PC-3 (cell line): ENCODE results near the gene IWS1. TPM values are rescaled to one million over a fixed set of nuclear protein-coding genes. Genes with fewer than 3 reads are reported as not detected.
A peak's percentile ranks its signal among the peaks of the same experiment; 100 is the strongest.
"Not testable (repeated sequence)": the region's sequence is repeated elsewhere in the genome, so short reads cannot be mapped to it uniquely, and the experiment has no call there.

Experiments used
- ATAC-seq: fragments of 200-7000 bp; cut with Tn5 transposase; 2 replicates; pipeline ENCODE4 v1.9.1; 2020; ENCODE audit warnings: mild to moderate bottlenecking, moderate library complexity
- BruUV-seq: library from RNA; stranded (reverse); fragments of 400-500 nt; replicated peaks from 2 replicates; lab custom pipeline; 2021; lab: Mats Ljungman, UMichigan
- CTCF ChIA-PET: fragments of 300-600 bp; sonication (Branson Sonifier 250); formaldehyde crosslinking; loops from one replicate; lab custom pipeline; 2022; ENCODE audit warnings: antibody characterized with exemption; lab: Charles Lee
- POLR2A ChIA-PET: fragments of 300-600 bp; sonication (Branson Sonifier 250); formaldehyde crosslinking; loops from one replicate; lab custom pipeline; 2022; ENCODE audit warnings: antibody characterized with exemption; ENCODE audit not compliant: unreplicated experiment; lab: Charles Lee
- DNase-seq: peaks from one replicate; pipeline ENCODE4 v3.0.0-alpha.2; 2015
- H2AFZ ChIP-seq: fragments of 300-600 bp; sonication (generic); 2 replicates; pipeline ENCODE4 v1.6.0; 2016; ENCODE audit warnings: antibody characterized with exemption, low read length
- H3F3A ChIP-seq: fragments of 300-600 bp; sonication (generic); one replicate; pipeline ENCODE4 v1.6.0; 2017; ENCODE audit warnings: antibody characterized with exemption, low read length, control low read depth, mild to moderate bottlenecking; ENCODE audit not compliant: unreplicated experiment
- H3K27ac ChIP-seq: fragments of 300-600 bp; sonication (generic); 2 replicates; pipeline ENCODE4 v1.5.1; 2016; ENCODE audit warnings: mild to moderate bottlenecking, low read length
- H3K27me3 ChIP-seq: fragments of 300-600 bp; sonication (generic); 2 replicates; pipeline ENCODE4 v1.6.1; 2016; ENCODE audit warnings: low read length, mixed read lengths
- H3K36me3 ChIP-seq: fragments of 300-600 bp; sonication (generic); 2 replicates; pipeline ENCODE4 v1.6.1; 2016; ENCODE audit warnings: low read depth, mixed run types, low read length, mixed read lengths
- H3K4me1 ChIP-seq: fragments of 300-600 bp; sonication (generic); 2 replicates; pipeline ENCODE4 v1.5.1; 2016; ENCODE audit warnings: low read length; ENCODE audit not compliant: insufficient read depth
- H3K4me2 ChIP-seq: fragments of 300-600 bp; sonication (generic); 2 replicates; pipeline ENCODE4 v1.6.0; 2016; ENCODE audit warnings: low read length
- H3K4me3 ChIP-seq: fragments of 300-600 bp; sonication (generic); 2 replicates; pipeline ENCODE4 v1.5.1; 2016; ENCODE audit warnings: mild to moderate bottlenecking, low read length, mixed read lengths
- H3K79me2 ChIP-seq: fragments of 300-600 bp; sonication (generic); 2 replicates; pipeline ENCODE4 v1.6.1; 2017; ENCODE audit warnings: low read length, mixed read lengths
- H3K9ac ChIP-seq: fragments of 300-600 bp; sonication (generic); 2 replicates; pipeline ENCODE4 v1.6.0; 2016; ENCODE audit warnings: mild to moderate bottlenecking, low read length
- H3K9me2 ChIP-seq: fragments of 300-600 bp; sonication (generic); replicated peaks from 2 replicates; pipeline ENCODE4 v1.6.1; 2016; ENCODE audit warnings: mixed run types, low read length, mixed read lengths
- H3K9me3 ChIP-seq: fragments of 300-600 bp; sonication (generic); 2 replicates; pipeline ENCODE4 v1.6.1; 2016; ENCODE audit warnings: low read length, mixed read lengths
- H4K20me1 ChIP-seq: fragments of 300-600 bp; sonication (generic); 2 replicates; pipeline ENCODE4 v1.6.1; 2016; ENCODE audit warnings: low read length, mixed read lengths
- EZH2 ChIP-seq: fragments of 300-600 bp; sonication (generic); IDR thresholded peaks from one replicate; pipeline ENCODE4 v1.6.1; 2017; ENCODE audit warnings: antibody characterized with exemption, mild to moderate bottlenecking, low read length; ENCODE audit not compliant: unreplicated experiment
- EZH2phosphoT487 ChIP-seq: fragments of 300-600 bp; sonication (generic); IDR thresholded peaks from 2 replicates; pipeline ENCODE4 v1.6.1; 2018; ENCODE audit warnings: mild to moderate bottlenecking, antibody characterized with exemption, low read length, borderline replicate concordance
- intact Hi-C: fragments of 100-400 bp; cut with micrococcal nuclease; formaldehyde crosslinking; loops from 2 replicates; pipeline ENCODE4 v1.9.0; 2023
- total RNA-seq: library from RNA; depleted of rRNA; stranded (reverse); fragments of >200 nt; gene quantifications from 2 replicates; pipeline ENCODE4 v1.2.3, GENCODE V29; 2014
- TF ChIP-seq, protein P1 (sequence below): fragments of 300-600 bp; sonication (generic); conservative IDR thresholded peaks from 2 replicates; pipeline ENCODE4 v1.5.1; 2017; ENCODE audit warnings: antibody characterized with exemption, low read depth, mild to moderate bottlenecking, low read length

IWS1 gene
- total RNA-seq, 1 experiment from 2014 or later = 51.4 TPM

DNA sequence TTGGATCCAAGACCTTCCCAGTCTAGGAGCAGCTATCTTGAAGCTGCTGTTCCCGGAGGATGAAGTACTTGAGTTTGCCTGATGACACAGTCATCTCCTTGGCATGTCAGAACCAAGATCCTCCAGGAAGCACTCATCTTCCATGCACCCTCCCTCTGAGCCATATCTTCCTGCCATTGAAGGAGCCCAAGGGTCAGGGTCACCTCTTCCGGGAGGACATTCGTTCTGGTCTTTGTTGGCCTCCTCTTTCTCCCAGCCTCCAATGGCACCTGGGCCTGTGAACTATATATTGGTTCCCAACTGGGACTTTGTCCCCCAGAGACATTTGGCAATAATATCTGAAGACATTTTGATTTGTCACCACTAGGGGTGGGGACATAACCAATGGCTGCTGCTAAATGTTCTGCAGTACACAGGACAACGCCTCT is 4.9 kb upstream of the IWS1 start:
- BruUV-seq = no TSS peak
- Histone ChIP-seq H3K27me3 (no peaks in the 10 kb centered on the region), H3K79me2 (peaks cover 1% of the 10 kb centered on the region), H4K20me1 (no peaks in the 10 kb centered on the region), H3F3A (no peaks in the 10 kb centered on the region), H3K27ac (peak overlapping the region; percentile 45), H3K36me3 (no peaks in the 10 kb centered on the region), H3K9ac (no peak overlapping the region), H3K9me3 (no peaks in the 10 kb centered on the region), H3K9me2 (peaks cover 6% of the 10 kb centered on the region; the same call in 1 of the 2 replicates), H3K4me1 (peaks cover 29% of the 10 kb centered on the region), H3K4me2 (0 out of 2 replicates have a peak overlapping the region, but pooled peaks have one; percentile 12), H3K4me3 (no peak overlapping the region), H2AFZ (no peak overlapping the region)
- no peak for ATAC-seq
- ChIA-PET POLR2A (no interaction called here), CTCF (no interaction called here)
- DNase-seq = peak; percentile 31
- no peak for TF ChIP-seq EZH2
- no peak for TF ChIP-seq EZH2phosphoT487
- TF ChIP-seq, protein P1, sequence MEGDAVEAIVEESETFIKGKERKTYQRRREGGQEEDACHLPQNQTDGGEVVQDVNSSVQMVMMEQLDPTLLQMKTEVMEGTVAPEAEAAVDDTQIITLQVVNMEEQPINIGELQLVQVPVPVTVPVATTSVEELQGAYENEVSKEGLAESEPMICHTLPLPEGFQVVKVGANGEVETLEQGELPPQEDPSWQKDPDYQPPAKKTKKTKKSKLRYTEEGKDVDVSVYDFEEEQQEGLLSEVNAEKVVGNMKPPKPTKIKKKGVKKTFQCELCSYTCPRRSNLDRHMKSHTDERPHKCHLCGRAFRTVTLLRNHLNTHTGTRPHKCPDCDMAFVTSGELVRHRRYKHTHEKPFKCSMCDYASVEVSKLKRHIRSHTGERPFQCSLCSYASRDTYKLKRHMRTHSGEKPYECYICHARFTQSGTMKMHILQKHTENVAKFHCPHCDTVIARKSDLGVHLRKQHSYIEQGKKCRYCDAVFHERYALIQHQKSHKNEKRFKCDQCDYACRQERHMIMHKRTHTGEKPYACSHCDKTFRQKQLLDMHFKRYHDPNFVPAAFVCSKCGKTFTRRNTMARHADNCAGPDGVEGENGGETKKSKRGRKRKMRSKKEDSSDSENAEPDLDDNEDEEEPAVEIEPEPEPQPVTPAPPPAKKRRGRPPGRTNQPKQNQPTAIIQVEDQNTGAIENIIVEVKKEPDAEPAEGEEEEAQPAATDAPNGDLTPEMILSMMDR = no peak
- intact Hi-C loops = no loop called here

DNA sequence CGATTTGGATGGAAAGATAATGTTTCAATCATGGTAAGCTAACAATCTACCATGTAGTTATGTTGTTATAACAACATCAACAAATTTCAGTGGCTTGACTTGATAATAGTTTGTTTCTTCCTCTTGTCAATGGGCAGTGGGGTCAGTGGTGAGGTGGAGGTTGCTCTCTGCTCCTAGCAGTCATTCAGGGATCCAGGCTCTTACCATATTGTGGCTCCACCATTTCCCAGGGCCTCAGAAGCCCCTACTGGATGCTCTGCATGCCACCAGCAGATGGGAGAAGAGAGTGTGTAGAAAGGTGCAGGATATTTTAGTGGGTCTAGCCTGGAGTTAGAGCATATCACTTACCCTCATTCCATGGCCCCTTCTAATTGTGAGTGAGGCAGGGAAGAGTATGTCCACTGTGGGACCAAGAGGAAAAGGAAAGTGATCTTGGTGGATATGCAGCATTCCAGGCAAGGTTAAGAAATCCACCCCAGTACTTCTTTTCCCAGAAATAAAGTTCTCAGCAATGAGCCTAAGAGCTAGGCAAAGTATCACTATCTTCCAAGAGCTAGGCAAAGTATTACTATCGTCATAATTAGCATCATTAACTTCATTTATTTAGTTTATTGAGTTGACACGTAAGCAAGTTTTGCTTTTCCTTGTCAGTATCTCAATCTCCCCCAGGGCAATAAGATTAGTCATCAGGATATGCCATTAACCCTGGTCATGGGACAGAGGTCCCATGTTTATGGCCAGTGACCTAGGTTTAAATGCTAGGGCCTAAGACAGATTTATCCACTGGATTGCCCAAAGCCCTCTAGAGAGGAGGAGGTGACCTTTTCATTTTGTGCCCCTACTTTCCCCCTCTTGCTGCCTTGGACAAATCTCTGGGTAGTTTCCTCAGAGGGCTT is 4.2 kb upstream of the IWS1 start:
- Histone ChIP-seq H3K9me3 (no peaks in the 10 kb centered on the region), H3K4me2 (0 out of 2 replicates have a peak overlapping the region, but pooled peaks have one; percentile 12), H3K27me3 (no peaks in the 10 kb centered on the region), H3K27ac (peak overlapping the region; percentile 45), H3K4me1 (peaks cover 29% of the 10 kb centered on the region), H3K9ac (no peak overlapping the region), H3K9me2 (peaks cover 6% of the 10 kb centered on the region; the same call in 1 of the 2 replicates), H2AFZ (no peak overlapping the region), H3K4me3 (no peak overlapping the region), H3K36me3 (no peaks in the 10 kb centered on the region), H3K79me2 (peaks cover 9% of the 10 kb centered on the region), H4K20me1 (no peaks in the 10 kb centered on the region), H3F3A (no peaks in the 10 kb centered on the region)
- no TSS peak for BruUV-seq
- TF ChIP-seq EZH2 (no peak), EZH2phosphoT487 (no peak)
- TF ChIP-seq, protein P1 = no peak
- DNase-seq = peak; percentile 64
- ChIA-PET POLR2A (no interaction called here), CTCF (no interaction called here)
- no peak for ATAC-seq
- intact Hi-C loops = loop anchor here (1.0 kb wide), 1 partner anchor 22 kb away; no protein-coding TSS in a partner anchor

DNA sequence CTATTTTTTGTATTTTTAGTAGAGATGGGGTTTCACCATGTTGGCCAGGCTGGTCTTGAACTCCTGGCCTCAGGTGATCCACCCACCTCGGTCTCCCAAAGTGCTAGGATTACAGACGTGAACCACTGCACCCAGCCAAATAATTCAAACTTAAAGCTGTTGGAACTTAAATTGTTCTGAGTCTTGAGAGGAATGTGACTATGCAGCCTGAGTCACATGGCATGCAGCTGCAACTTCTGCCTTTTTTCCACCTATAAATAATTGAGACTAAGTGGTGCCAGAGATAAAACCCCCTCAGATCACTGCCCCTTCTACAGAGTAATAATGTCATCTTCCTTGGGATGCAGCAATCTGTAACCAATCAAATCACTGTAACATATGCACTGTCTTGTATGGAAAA is 3.1 kb upstream of the IWS1 start:
- BruUV-seq, H3K4me2 ChIP-seq, ATAC-seq, H3K9ac ChIP-seq, DNase-seq, H3K36me3 ChIP-seq, POLR2A ChIA-PET, H2AFZ ChIP-seq, H3K9me3 ChIP-seq, H3K4me3 ChIP-seq, H3K27ac ChIP-seq, H3K27me3 ChIP-seq, intact Hi-C loops, H3F3A ChIP-seq, H3K9me2 ChIP-seq, CTCF ChIA-PET, H4K20me1 ChIP-seq: not testable (repeated sequence)
- peaks cover 19% of the 10 kb centered on the region for H3K79me2 ChIP-seq
- H3K4me1 ChIP-seq = peaks cover 29% of the 10 kb centered on the region
